SK-N-MC (cell line): ENCODE measurements around the gene TOP3A.

Experiments
- DNase-seq: peaks from one replicate; pipeline ENCODE4 v3.0.0-alpha.2; 2011; ENCODE audit warnings: low read depth, low spot score
- H3K27ac ChIP-seq: fragments of 200-600 bp; sonication (generic); 2 replicates; pipeline ENCODE4 v1.5.1; 2016; ENCODE audit warnings: mixed run types
- H3K36me3 ChIP-seq: fragments of 200-600 bp; sonication (generic); 2 replicates; pipeline ENCODE4 v1.6.1; 2017; ENCODE audit warnings: antibody characterized with exemption, low read length, mixed read lengths; ENCODE audit not compliant: insufficient read depth
- H3K4me3 ChIP-seq: fragments of 200-600 bp; sonication (generic); 2 replicates; pipeline ENCODE4 v1.5.1; 2016
- H3K9ac ChIP-seq: fragments of 200-600 bp; sonication (generic); 2 replicates; pipeline ENCODE4 v1.8.0; 2017; ENCODE audit warnings: mixed run types, mixed read lengths; ENCODE audit not compliant: insufficient read length
- H3K9me3 ChIP-seq: fragments of 200-600 bp; sonication (generic); 2 replicates; pipeline ENCODE4 v1.6.1; 2017; ENCODE audit warnings: low read depth, mild to moderate bottlenecking, antibody characterized with exemption, low read length, moderate library complexity, mixed read lengths
- EZH2 ChIP-seq: fragments of 200-600 bp; sonication (generic); IDR thresholded peaks from one replicate; pipeline ENCODE4 v1.6.1; 2017; ENCODE audit warnings: antibody characterized with exemption
- FOXP2 ChIP-seq: optimal IDR thresholded peaks from 2 replicates; pipeline ENCODE3; 2011; ENCODE audit warnings: mild to moderate bottlenecking, moderate library complexity; ENCODE audit not compliant: insufficient read depth; ENCODE audit errors: extremely low read length, control extremely low read depth
- POLR2AphosphoS5 ChIP-seq: IDR thresholded peaks from 2 replicates; pipeline ENCODE4 v1.6.1; 2012; ENCODE audit warnings: mild to moderate bottlenecking, low read depth, low read length, borderline replicate concordance

Gene TOP3A

GRCh38 chr17:18237461-18237860 lies 77.3 kb downstream of the TOP3A start:
- Histone ChIP-seq H3K9ac (no peak overlapping the region), H3K36me3 (no peaks in the 10 kb centered on the region), H3K27ac (no peak overlapping the region), H3K4me3 (no peak overlapping the region), H3K9me3 (no peaks in the 10 kb centered on the region)
- TF ChIP-seq FOXP2 (no peak), EZH2 (no peak), POLR2AphosphoS5 (no peak)
- DNase-seq, result no peak

GRCh38 chr17:18236494-18236893 lies 78.3 kb downstream of the TOP3A start:
- TF ChIP-seq FOXP2 (no peak), EZH2 (no peak), POLR2AphosphoS5 (no peak)
- no peak overlapping the region for H3K4me3 ChIP-seq
- DNase-seq, result no peak
- H3K36me3 ChIP-seq, result no peaks in the 10 kb centered on the region
- no peak overlapping the region for H3K27ac ChIP-seq
- H3K9me3 ChIP-seq, result no peaks in the 10 kb centered on the region
- no peak overlapping the region for H3K9ac ChIP-seq

- H3K4me3 ChIP-seq, result no peak overlapping the region
- TF ChIP-seq POLR2AphosphoS5 (no peak), FOXP2 (no peak)
- H3K9me3 ChIP-seq, result no peaks in the 10 kb centered on the region
- DNase-seq, result no peak
- H3K36me3 ChIP-seq, result no peaks in the 10 kb centered on the region
- no peak overlapping the region for H3K9ac ChIP-seq
- H3K27ac ChIP-seq, result no peak overlapping the region
Observed at GRCh38 chr17:18235743-18236256, 79.0 kb downstream of the TOP3A start.

- Histone ChIP-seq H3K9me3 (no peaks in the 10 kb centered on the region), H3K36me3 (no peaks in the 10 kb centered on the region), H3K9ac (no peak overlapping the region), H3K27ac (no peak overlapping the region), H3K4me3 (no peak overlapping the region)
- DNase-seq, result no peak
- TF ChIP-seq EZH2, result no peak
- no peak for TF ChIP-seq POLR2AphosphoS5
- TF ChIP-seq FOXP2, result no peak
Observed at GRCh38 chr17:18234853-18235380, 79.9 kb downstream of the TOP3A start.

- Histone ChIP-seq H3K36me3 (no peaks in the 10 kb centered on the region), H3K27ac (no peak overlapping the region), H3K9ac (no peak overlapping the region), H3K9me3 (no peaks in the 10 kb centered on the region), H3K4me3 (no peak overlapping the region)
- no peak for DNase-seq
- TF ChIP-seq POLR2AphosphoS5, result no peak
- no peak for TF ChIP-seq EZH2
- TF ChIP-seq FOXP2, result no peak
Observed at GRCh38 chr17:18233803-18234518, 80.8 kb downstream of the TOP3A start.

GRCh38 chr17:18231164-18231563 lies 83.6 kb downstream of the TOP3A start:
- H3K36me3 ChIP-seq, result no peaks in the 10 kb centered on the region
- H3K9ac ChIP-seq, result no peak overlapping the region
- no peak overlapping the region for H3K4me3 ChIP-seq
- no peak for DNase-seq
- H3K27ac ChIP-seq, result no peak overlapping the region
- TF ChIP-seq POLR2AphosphoS5 (no peak), EZH2 (no peak), FOXP2 (no peak)
- H3K9me3 ChIP-seq, result no peaks in the 10 kb centered on the region

GRCh38 chr17:18230288-18231141 lies 84.3 kb downstream of the TOP3A start:
- Histone ChIP-seq H3K36me3 (no peaks in the 10 kb centered on the region), H3K9me3 (no peaks in the 10 kb centered on the region), H3K4me3 (no peak overlapping the region), H3K9ac (no peak overlapping the region), H3K27ac (no peak overlapping the region)
- DNase-seq, result no peak
- TF ChIP-seq EZH2 (no peak), FOXP2 (no peak), POLR2AphosphoS5 (no peak)

- TF ChIP-seq EZH2, result no peak
- TF ChIP-seq FOXP2, result no peak
- Histone ChIP-seq H3K27ac (no peak overlapping the region), H3K9me3 (no peaks in the 10 kb centered on the region), H3K9ac (no peak overlapping the region), H3K36me3 (no peaks in the 10 kb centered on the region), H3K4me3 (no peak overlapping the region)
- no peak for DNase-seq
Observed at GRCh38 chr17:18229771-18230170, 85.0 kb downstream of the TOP3A start.
